HT-29 (cell line): ENCODE data around the gene RBM15B. TPM values are rescaled to one million over a fixed set of nuclear protein-coding genes. Genes with fewer than 3 reads are reported as not detected.
"Not testable (repeated sequence)": the region's sequence is repeated elsewhere in the genome, so short reads cannot be mapped to it uniquely, and the experiment has no call there.

Experiments
- DNase-seq: peaks from one replicate; pipeline ENCODE4 v3.0.0-alpha.2; 2015; ENCODE audit warnings: low spot score
- total RNA-seq: library from RNA; depleted of rRNA; stranded (reverse); fragments of >200 nt; shearing (Covaris generic); gene quantifications from 2 replicates; pipeline ENCODE4 v1.2.3, GENCODE V29; 2014

RBM15B gene
- total RNA-seq, 1 experiment from 2014 or later: 36.4 TPM

GRCh38 chr3:51379301-51379700 is 11.8 kb upstream of the RBM15B start:
- DNase-seq: no peak

GRCh38 chr3:51379746-51380455 is 11.2 kb upstream of the RBM15B start:
- DNase-seq: no peak

- no peak for DNase-seq
These were observed 10.3 kb upstream of the RBM15B start for GRCh38 chr3:51380601-51381332.

GRCh38 chr3:51381333-51381705 is 9.8 kb upstream of the RBM15B start:
- no peak for DNase-seq

GRCh38 chr3:51382076-51382745 is 8.9 kb upstream of the RBM15B start:
- DNase-seq: no peak

- DNase-seq: no peak
These were observed 8.0 kb upstream of the RBM15B start for GRCh38 chr3:51382947-51383578.

GRCh38 chr3:51384055-51384725 is 6.9 kb upstream of the RBM15B start:
- DNase-seq: peak; percentile 15

- peak; percentile 93 for DNase-seq
These were observed 6.2 kb upstream of the RBM15B start, which contains the start of gene MANF for GRCh38 chr3:51384726-51385473. MANF (plus strand) TSS chr3:51385291; CDS start chr3:51385343, 52 bp downstream.

GRCh38 chr3:51385621-51386091 is 5.4 kb upstream of the RBM15B start:
- peak; percentile 16 for DNase-seq

GRCh38 chr3:51386159-51386851 is 4.8 kb upstream of the RBM15B start:
- peak; percentile 10 for DNase-seq

- DNase-seq: no peak
These were observed 4.2 kb upstream of the RBM15B start for GRCh38 chr3:51386852-51387229.

GRCh38 chr3:51387281-51387680 is 3.8 kb upstream of the RBM15B start:
- not testable (repeated sequence) for DNase-seq

- DNase-seq: peak; percentile 89
These were observed 2.6 kb upstream of the RBM15B start for GRCh38 chr3:51388286-51389029.

GRCh38 chr3:51389423-51390183 is 1.5 kb upstream of the RBM15B start:
- DNase-seq: peak; percentile 35

- DNase-seq: no peak
These were observed 625 bp upstream of the RBM15B start for GRCh38 chr3:51390246-51391074.

GRCh38 chr3:51391566-51392354 is 675 bp downstream of the RBM15B start:
- DNase-seq: peak; percentile 19
